HepG2 (cell line): ENCODE data around the gene CLPTM1L. TPM values are rescaled to one million over a fixed set of nuclear protein-coding genes. Genes with fewer than 3 reads are reported as not detected.

ENCODE experiments used
- ATAC-seq: fragments of 200-7000 bp; cut with Tn5 transposase; 3 replicates; pipeline ENCODE4 v1.9.1; 2020; ENCODE audit warnings: mild to moderate bottlenecking, moderate library complexity
- BruUV-seq: library from RNA; stranded (reverse); fragments of 400-500 nt; replicated peaks from 2 replicates; lab custom pipeline; 2021; lab: Mats Ljungman, UMichigan
- CTCF ChIA-PET: fragments of 300-600 bp; formaldehyde crosslinking; extraction: SDS; loops from one replicate; lab custom pipeline; 2021; ENCODE audit warnings: low total read pairs, inconsistent platforms, low intra/inter-chr PET ratio; lab: Yijun Ruan, JAX
- POLR2A ChIA-PET: fragments of 350-600 bp; sonication (Branson Sonifier 250); formaldehyde crosslinking; loops from one replicate; lab custom pipeline; 2020; ENCODE audit warnings: antibody characterized with exemption, inconsistent platforms; lab: Yijun Ruan, JAX
- DNase-seq: peaks from one replicate; pipeline ENCODE4 v3.0.0-alpha.2; 2015; ENCODE audit warnings: low spot score
- FAIRE-seq: peaks from 3 replicates; lab custom pipeline; 2011; peaks lifted over from hg19 to GRCh38; lab: Jason Lieb, UNC
- H2AFZ ChIP-seq: one replicate; pipeline ENCODE4 v1.6.1; 2011; ENCODE audit warnings: low read length, inconsistent platforms
- H3K27ac ChIP-seq: fragments of 300-600 bp; 3 replicates; pipeline ENCODE4 v1.8.0; 2011; ENCODE audit warnings: mixed run types, mild to moderate bottlenecking, mixed read lengths, low read length, inconsistent platforms; ENCODE audit not compliant: insufficient read depth; ENCODE audit errors: extremely low read length
- H3K27me3 ChIP-seq, 2 experiments: fragments of 200-600 bp in 1 of 2; 2 replicates in 1 of 2; 3 replicates in 1 of 2; pipeline versions ENCODE4 v1.6.0 to v1.8.0; 2011; ENCODE audit warnings: low read length in 2 of 2, mild to moderate bottlenecking in 2 of 2, moderate library complexity in 2 of 2, inconsistent platforms in 1 of 2; ENCODE audit not compliant: insufficient read depth in 2 of 2, control insufficient read depth in 1 of 2
- H3K36me3 ChIP-seq, 2 experiments: fragments of 200-600 bp in 1 of 2; replicated peaks in 1 of 2; 2 replicates in 1 of 2; 3 replicates in 1 of 2; pipeline versions ENCODE4 v1.5.1 to v1.8.0; 2011; ENCODE audit warnings: low read length in 2 of 2, inconsistent platforms in 1 of 2; ENCODE audit not compliant: insufficient read depth in 2 of 2, control insufficient read depth in 1 of 2
- H3K4me1 ChIP-seq: 2 replicates; pipeline ENCODE4 v1.5.1; 2012; ENCODE audit warnings: low read length, inconsistent platforms; ENCODE audit not compliant: insufficient read depth
- H3K4me2 ChIP-seq: 2 replicates; pipeline ENCODE4 v1.6.0; 2011; ENCODE audit warnings: low read depth, low read length, inconsistent platforms
- H3K4me3 ChIP-seq, 3 experiments: fragments of 200-600 bp in 1 of 3; sonication (generic), shearing (Covaris generic) in 1 of 3; replicated peaks in 1 of 3; 2 replicates each; pipeline ENCODE4 v1.5.1; 2011 to 2016; ENCODE audit warnings: low read length in 3 of 3, inconsistent platforms in 2 of 3, low read depth in 2 of 3, mild to moderate bottlenecking in 2 of 3, control low read depth in 1 of 3, mixed read lengths in 1 of 3; ENCODE audit not compliant: insufficient read depth in 1 of 3
- H3K79me2 ChIP-seq: one replicate; pipeline ENCODE4 v1.6.1; 2011; ENCODE audit warnings: low read length, inconsistent platforms; ENCODE audit not compliant: insufficient read depth
- H3K9ac ChIP-seq: 2 replicates; pipeline ENCODE4 v1.6.0; 2011; ENCODE audit warnings: mild to moderate bottlenecking, low read depth, low read length, inconsistent platforms; ENCODE audit not compliant: insufficient read depth
- H3K9me3 ChIP-seq: 2 replicates; pipeline ENCODE4 v1.5.1; 2012; ENCODE audit warnings: mild to moderate bottlenecking, low read length
- H4K20me1 ChIP-seq: 2 replicates; pipeline ENCODE4 v1.6.0; 2011; ENCODE audit warnings: inconsistent platforms, mild to moderate bottlenecking, low read length, moderate library complexity; ENCODE audit not compliant: insufficient read depth
- CBFB ChIP-seq: sonication (generic); formaldehyde crosslinking; IDR thresholded peaks from 2 replicates; pipeline ENCODE4 v1.4.0; 2020; ENCODE audit warnings: missing genetic modification reagents
- GTF3A ChIP-seq: sonication (generic); formaldehyde crosslinking; conservative IDR thresholded peaks from 2 replicates; pipeline ENCODE4 v1.4.0; 2020; ENCODE audit warnings: mild to moderate bottlenecking, missing genetic modification reagents
- HIVEP1 ChIP-seq: sonication (generic); formaldehyde crosslinking; IDR thresholded peaks from 2 replicates; pipeline ENCODE4 v1.4.0; 2020; ENCODE audit warnings: mild to moderate bottlenecking, missing genetic modification reagents
- HMG20A ChIP-seq: IDR thresholded peaks from 2 replicates; pipeline ENCODE4 v1.6.1; 2016; ENCODE audit warnings: borderline replicate concordance
- PATZ1 ChIP-seq: sonication (generic); formaldehyde crosslinking; IDR thresholded peaks from 2 replicates; pipeline ENCODE4 v1.4.0; 2020; ENCODE audit warnings: missing genetic modification reagents
- SKI ChIP-seq: fragments of 450-650 bp; IDR thresholded peaks from one replicate; pipeline ENCODE4 v1.6.1; 2018; ENCODE audit warnings: mild to moderate bottlenecking; ENCODE audit not compliant: partially characterized antibody
- ZBTB7A ChIP-seq: sonication (generic); formaldehyde crosslinking; IDR thresholded peaks from 2 replicates; pipeline ENCODE4 v1.8.0; 2022; ENCODE audit warnings: mild to moderate bottlenecking, missing genetic modification reagents
- ZNF160 ChIP-seq: sonication (generic); formaldehyde crosslinking; IDR thresholded peaks from 2 replicates; pipeline ENCODE4 v1.8.0; 2022; ENCODE audit warnings: mild to moderate bottlenecking, inconsistent platforms, missing genetic modification reagents
- ZNF251 ChIP-seq: sonication (generic); formaldehyde crosslinking; IDR thresholded peaks from 2 replicates; pipeline ENCODE4 v1.9.0; 2021; ENCODE audit warnings: mild to moderate bottlenecking, missing genetic modification reagents
- ZNF34 ChIP-seq: sonication (generic); formaldehyde crosslinking; IDR thresholded peaks from 2 replicates; pipeline ENCODE4 v1.4.0; 2020; ENCODE audit warnings: mild to moderate bottlenecking, missing genetic modification reagents, borderline replicate concordance
- ZNF44 ChIP-seq: sonication (generic); formaldehyde crosslinking; IDR thresholded peaks from 2 replicates; pipeline ENCODE4 v1.5.1; 2020; ENCODE audit warnings: mild to moderate bottlenecking, missing genetic modification reagents
- ZNF710 ChIP-seq: sonication (generic); formaldehyde crosslinking; IDR thresholded peaks from 2 replicates; pipeline ENCODE4 v1.5.0; 2020; ENCODE audit warnings: mild to moderate bottlenecking, missing genetic modification reagents, borderline replicate concordance
- ZNF777 ChIP-seq: sonication (generic); formaldehyde crosslinking; IDR thresholded peaks from 2 replicates; pipeline ENCODE4 v1.4.0; 2020; ENCODE audit warnings: missing genetic modification reagents
- WGBS: methylation state at CpG from one replicate; pipeline ENCODE4 v1.1.6; 2017; ENCODE audit warnings: low lambda C conversion rate; 5-methylcytosine and 5-hydroxymethylcytosine counted together
- in situ Hi-C: cut with HindIII; loops from 2 replicates; pipeline ENCODE4 v1.10.0; 2017; ENCODE audit warnings: low pct_unique_long_range_greater_than_20kb; ENCODE audit not compliant: extremely low pct_ligation_motif_present
- intact Hi-C: fragments of 100-400 bp; cut with micrococcal nuclease; formaldehyde crosslinking; loops from one replicate; pipeline ENCODE4 v1.10.0; 2022; ENCODE audit not compliant: unreplicated experiment
- polyA plus RNA-seq, 8 experiments: library from polyadenylated mRNA; depleted of rRNA in 3 of 8; stranded (reverse) in 7 of 8; unstranded in 1 of 8; fragments of >200 nt; fragmentation: Illumina TruSeq in 4 of 8; extraction: Trizol in 4 of 8; gene quantifications; 2 replicates each; pipeline versions ENCODE4 v1.2.1 to v1.2.3, GENCODE V29; 2011 to 2016; ENCODE audit warnings: low read depth in 4 of 8, missing spikeins in 1 of 8, mixed read lengths in 1 of 8; ENCODE audit not compliant: insufficient read depth in 1 of 8
- total RNA-seq, 5 experiments: library from RNA; depleted of rRNA; stranded (reverse); fragments of >200 nt; fragmentation: Illumina TruSeq; extraction: Trizol; gene quantifications; 2 replicates each; pipeline ENCODE4 v1.2.3, GENCODE V29; 2016; ENCODE audit warnings: low read depth in 1 of 5

CLPTM1L gene
- total and polyA plus RNA-seq, 2 of the 13 experiments (the other 11 are each of a cell fraction or from before 2014, with no cell fraction given) = 80.3 to 124 TPM

- TF ChIP-seq PATZ1 (CRISPR knock-in tag) = no peak
- TF ChIP-seq ZNF160 (CRISPR knock-in tag) = no peak
- no peak for TF ChIP-seq ZNF34 (CRISPR knock-in tag)
- TF ChIP-seq ZNF710 (CRISPR knock-in tag) = no peak
- TF ChIP-seq HIVEP1 (CRISPR knock-in tag) = no peak
- TF ChIP-seq SKI = no peak
- TF ChIP-seq, all 625 proteins: peak for 0
Measured at GRCh38 chr5:1336749-1337488, 8.0 kb downstream of the CLPTM1L start (continued).

GRCh38 chr5:1336106-1336561 is 8.8 kb downstream of the CLPTM1L start:
- peaks cover 39 to 73% of the 10 kb centered on the region in 2 experiments; a peak in 4 of 5 replicates for H3K36me3 ChIP-seq
- FAIRE-seq (no peak), ATAC-seq (no peak), DNase-seq (no peak)
- no peaks in the 10 kb centered on the region for H3K4me1 ChIP-seq
- H2AFZ ChIP-seq = no peak overlapping the region
- peaks cover 10% of the 10 kb centered on the region; the same call in 1 of the 2 replicates for H4K20me1 ChIP-seq
- no TSS peak for BruUV-seq
- POLR2A ChIA-PET = no interaction called here
- in situ Hi-C loops = no loop called here
- H3K79me2 ChIP-seq = no peaks in the 10 kb centered on the region
- no peak overlapping the region for H3K27ac ChIP-seq
- TF ChIP-seq HMG20A (CRISPR knock-in tag) = no peak
- TF ChIP-seq ZNF251 (CRISPR knock-in tag) = no peak
- no peak for TF ChIP-seq CBFB (CRISPR knock-in tag)
- TF ChIP-seq ZNF44 (CRISPR knock-in tag) = no peak
- TF ChIP-seq ZNF777 (CRISPR knock-in tag) = no peak
- no peak for TF ChIP-seq GTF3A (CRISPR knock-in tag)
- TF ChIP-seq ZBTB7A (CRISPR knock-in tag) = no peak
- CTCF ChIA-PET = no interaction called here
- no peaks in the 10 kb centered on the region for H3K27me3 ChIP-seq
- no peak overlapping the region for H3K9ac ChIP-seq
- no peaks in the 10 kb centered on the region for H3K9me3 ChIP-seq
- H3K4me2 ChIP-seq = no peak overlapping the region
- H3K4me3 ChIP-seq = no peak overlapping the region
- intact Hi-C loops = no loop called here
- 100% methylated on average over 8 of the region's 14 CpGs for whole genome bisulfite sequencing
